CD4-positive, alpha-beta T cell (primary cell): Measurements from ENCODE around the gene ZC3HAV1. TPM values are rescaled to one million over a fixed set of nuclear protein-coding genes. Genes with fewer than 3 reads are reported as not detected.

Source experiments
- ATAC-seq: fragments of 200-7000 bp; cut with Tn5 transposase; one replicate; pipeline ENCODE4 v1.10.0; 2022; ENCODE audit warnings: mild to moderate bottlenecking; ENCODE audit not compliant: poor library complexity
- CTCF ChIA-PET: fragments of 350-600 bp; sonication (Branson Sonifier 250); formaldehyde crosslinking; loops from one replicate; lab custom pipeline; 2021; ENCODE audit warnings: antibody characterized with exemption, inconsistent platforms; lab: Charles Lee
- POLR2A ChIA-PET: fragments of 350-600 bp; sonication (Branson Sonifier 250); formaldehyde crosslinking; loops from one replicate; lab custom pipeline; 2021; ENCODE audit warnings: antibody characterized with exemption, inconsistent platforms; lab: Charles Lee
- DNase-seq, 14 experiments: peaks; one replicate each; pipeline ENCODE4 v3.0.0-alpha.2; 2013 to 2020; ENCODE audit warnings: mixed read lengths in 2 of 14
- H3K27ac ChIP-seq, 2 donors: one replicate each; pipeline versions ENCODE4 v1.5.1 to v1.7.0; 2013; ENCODE audit warnings: low read length in 2 of 2, low read depth in 1 of 2, mild to moderate bottlenecking in 1 of 2
- H3K27me3 ChIP-seq, 2 experiments: 1 replicate in 1 of 2; 2 replicates in 1 of 2; pipeline versions ENCODE4 v1.6.1 to v1.7.0; 2013; ENCODE audit warnings: low read length in 2 of 2, control low read depth in 1 of 2, mild to moderate bottlenecking in 1 of 2, moderate library complexity in 1 of 2; ENCODE audit not compliant: insufficient read depth in 2 of 2, control insufficient read depth in 1 of 2
- H3K36me3 ChIP-seq: one replicate; pipeline ENCODE4 v1.6.1; 2013; ENCODE audit warnings: low read length, control low read depth; ENCODE audit not compliant: insufficient read depth
- H3K4me1 ChIP-seq: one replicate; pipeline ENCODE4 v1.6.1; 2013; ENCODE audit warnings: low read length, control low read depth; ENCODE audit not compliant: insufficient read depth
- H3K4me3 ChIP-seq: one replicate; pipeline ENCODE4 v1.5.1; 2013; ENCODE audit warnings: mild to moderate bottlenecking, low read length, moderate library complexity
- H3K9me3 ChIP-seq, 2 experiments: 1 replicate in 1 of 2; 2 replicates in 1 of 2; pipeline versions ENCODE4 v1.6.1 to v1.7.0; 2013; ENCODE audit warnings: low read length in 2 of 2, mild to moderate bottlenecking in 2 of 2, control low read depth in 1 of 2, moderate library complexity in 1 of 2; ENCODE audit not compliant: control insufficient read depth in 1 of 2, insufficient read depth in 1 of 2
- H3K27ac Mint-ChIP-seq: one replicate; pipeline ENCODE4 v1.8.0; 2020; ENCODE audit warnings: mixed read lengths
- H3K27me3 Mint-ChIP-seq: one replicate; pipeline ENCODE4 v1.8.0; 2021; ENCODE audit warnings: mixed read lengths
- H3K36me3 Mint-ChIP-seq: one replicate; pipeline ENCODE4 v1.8.0; 2021; ENCODE audit warnings: low read depth, mixed read lengths
- H3K4me1 Mint-ChIP-seq: one replicate; pipeline ENCODE4 v1.8.0; 2021; ENCODE audit warnings: low read depth, mixed read lengths
- H3K4me3 Mint-ChIP-seq: one replicate; pipeline ENCODE4 v1.8.0; 2020; ENCODE audit warnings: mild to moderate bottlenecking, mixed read lengths
- H3K9me3 Mint-ChIP-seq: one replicate; pipeline ENCODE4 v1.8.0; 2020; ENCODE audit warnings: mixed read lengths
- CTCF ChIP-seq: fragments of 200-600 bp; IDR thresholded peaks from one replicate; pipeline ENCODE4 v1.8.0; 2022; ENCODE audit warnings: antibody characterized with exemption, mild to moderate bottlenecking
- intact Hi-C, 2 experiments: fragments of 100-400 bp; cut with DNase I in 1 of 2; cut with micrococcal nuclease in 1 of 2; formaldehyde crosslinking; loops; one replicate each; pipeline versions ENCODE4 v1.15.1 to v1.9.0; 2023 to 2025; cut with DNase I, micrococcal nuclease
- total RNA-seq, 174 experiments: library from RNA in 2 of 174; stranded (reverse) in 2 of 174; gene quantifications; one replicate each; pipeline ENCODE4 v1.2.3 and lab custom pipeline; 2021 to 2026

Gene ZC3HAV1
- total RNA-seq, 2 experiments from 2014 or later = 169 to 178 TPM

- TF ChIP-seq CTCF = no peak
- Mint-ChIP-seq H3K27me3 (no peaks in the 10 kb centered on the region), H3K27ac (no peak overlapping the region), H3K4me3 (no peak overlapping the region), H3K4me1 (peaks cover 2% of the 10 kb centered on the region), H3K9me3 (no peaks in the 10 kb centered on the region), H3K36me3 (no peaks in the 10 kb centered on the region)
- no peaks in the 10 kb centered on the region for H3K4me1 ChIP-seq
- intact Hi-C loops = no loop called here
- no peak overlapping the region for H3K27ac ChIP-seq
- ATAC-seq (no peak), DNase-seq (no peak)
- ChIA-PET POLR2A (no interaction called here), CTCF (interaction anchor here (0.6 to 1.9 kb wide), 2 partner anchors 106 to 208 kb away, joined by 4 to 5 read pairs; no protein-coding TSS in a partner anchor)
- no peaks in the 10 kb centered on the region for H3K27me3 ChIP-seq
- no peak overlapping the region for H3K4me3 ChIP-seq
- H3K36me3 ChIP-seq = no peaks in the 10 kb centered on the region
- H3K9me3 ChIP-seq = no peaks in the 10 kb centered on the region
Measured at GRCh38 chr7:139022286-139022685, 87.2 kb downstream of the ZC3HAV1 start.

DNA sequence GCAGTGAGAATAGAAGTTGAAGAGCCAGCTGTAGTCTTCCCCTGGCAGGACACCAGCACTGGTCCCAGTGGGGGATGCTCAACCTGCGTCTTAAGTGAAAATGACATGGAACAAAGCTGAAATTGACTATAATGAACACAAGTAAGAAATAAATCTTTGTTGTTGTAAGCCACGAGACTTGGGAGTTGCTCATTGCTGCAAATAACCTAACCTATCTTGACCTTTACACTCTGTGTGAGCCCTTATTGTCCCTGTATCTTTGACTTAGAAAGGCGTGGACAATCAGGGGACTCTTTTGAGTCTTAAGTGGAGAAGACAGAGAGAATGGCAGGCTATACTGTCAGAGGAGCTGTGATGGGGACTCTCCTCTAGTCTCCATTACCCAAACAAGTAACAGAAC lies 90.6 kb downstream of the ZC3HAV1 start:
- Mint-ChIP-seq H3K27me3 (peaks cover 4% of the 10 kb centered on the region), H3K9me3 (no peaks in the 10 kb centered on the region), H3K4me3 (no peak overlapping the region), H3K36me3 (no peaks in the 10 kb centered on the region), H3K4me1 (peaks cover 7% of the 10 kb centered on the region), H3K27ac (no peak overlapping the region)
- ATAC-seq (no peak), DNase-seq (no peak)
- ChIA-PET CTCF (interaction anchor here (1.0 to 2.5 kb wide), 3 partner anchors 17 to 109 kb away, joined by 3 to 12 read pairs (median 6); partner anchors contain the start of gene ZC3HAV1L), POLR2A (interaction anchor here (0.5 kb wide), 1 partner anchor 30 kb away, joined by 4 read pairs; no protein-coding TSS in a partner anchor)
- Histone ChIP-seq H3K4me1 (peaks cover 5% of the 10 kb centered on the region), H3K4me3 (no peak overlapping the region), H3K27me3 (no peaks in the 10 kb centered on the region), H3K9me3 (no peaks in the 10 kb centered on the region), H3K27ac (no peak overlapping the region), H3K36me3 (no peaks in the 10 kb centered on the region)
- TF ChIP-seq CTCF = no peak
- intact Hi-C loops = loop anchor here in 1 of 2 experiments (10.0 kb wide), 1 partner anchor 134 kb away; no protein-coding TSS in a partner anchor

- no peaks in the 10 kb centered on the region for H3K27me3 ChIP-seq
- peaks cover 7% of the 10 kb centered on the region for H3K4me1 Mint-ChIP-seq
- no peak overlapping the region for H3K4me3 ChIP-seq
- no peak overlapping the region for H3K27ac Mint-ChIP-seq
- ChIA-PET CTCF (interaction anchor here (0.6 to 2.5 kb wide), 22 partner anchors 9 to 812 kb away, joined by 3 to 23 read pairs (median 4); partner anchors contain the start of gene ZC3HAV1L), POLR2A (interaction anchor here (0.7 to 1.5 kb wide), 11 partner anchors 28 to 342 kb away, joined by 3 to 10 read pairs (median 4); a partner anchor contains a TSS)
- H3K4me1 ChIP-seq = peaks cover 5% of the 10 kb centered on the region
- no peak overlapping the region for H3K4me3 Mint-ChIP-seq
- no peaks in the 10 kb centered on the region for H3K36me3 ChIP-seq
- no peaks in the 10 kb centered on the region for H3K9me3 Mint-ChIP-seq
- intact Hi-C loops = loop anchor here (1.0 to 10.0 kb wide), 4 partner anchors 58 to 132 kb away; no protein-coding TSS in a partner anchor
- no peaks in the 10 kb centered on the region for H3K9me3 ChIP-seq
- DNase-seq (peak; percentile 26 to 80 (median 52)), ATAC-seq (peak; percentile 95)
- H3K36me3 Mint-ChIP-seq = no peaks in the 10 kb centered on the region
- peaks cover 4% of the 10 kb centered on the region for H3K27me3 Mint-ChIP-seq
- TF ChIP-seq CTCF = peak; percentile 76
- no peak overlapping the region for H3K27ac ChIP-seq
Measured at GRCh38 chr7:139016931-139017511, 92.5 kb downstream of the ZC3HAV1 start.
